Activated gamma-delta T cell treated with anti-CD3 and anti-CD28 coated beads, Interleukin-2, amount 50 U/mL, for 16 hours (primary cell): ENCODE results near the gene YIF1B.
"Not testable (repeated sequence)": the region's sequence is repeated elsewhere in the genome, so short reads cannot be mapped to it uniquely, and the experiment has no call there.

Experiments
- DNase-seq: peaks from one replicate; pipeline ENCODE4 v3.0.0-alpha.2; 2020; ENCODE audit warnings: low read depth

The YIF1B gene

GRCh38 chr19:38315657-38316476 lies at the start of gene YIF1B:
TSS of gene YIF1B (minus strand) at chr19:38315947. CDS start at chr19:38315917, 30 bp downstream.
- DNase-seq = peak; percentile 88

- DNase-seq = not testable (repeated sequence)
These were observed 47.4 kb upstream of the YIF1B start for GRCh38 chr19:38362946-38363688.

GRCh38 chr19:38362076-38362945 lies 46.6 kb upstream of the YIF1B start:
- DNase-seq = peak; percentile 41

GRCh38 chr19:38361633-38362075 lies 45.9 kb upstream of the YIF1B start:
- peak; percentile 37 for DNase-seq

- DNase-seq = no peak
These were observed 45.3 kb upstream of the YIF1B start for GRCh38 chr19:38360839-38361631.

- no peak for DNase-seq
These were observed 44.6 kb upstream of the YIF1B start for GRCh38 chr19:38360351-38360750.

GRCh38 chr19:38359242-38360021 lies 43.7 kb upstream of the YIF1B start:
- DNase-seq = no peak

- DNase-seq = no peak
These were observed 42.3 kb upstream of the YIF1B start for GRCh38 chr19:38358071-38358470.

- DNase-seq = no peak
These were observed 40.3 kb upstream of the YIF1B start for GRCh38 chr19:38355728-38356725.

GRCh38 chr19:38352611-38353010 lies 36.9 kb upstream of the YIF1B start:
- no peak for DNase-seq

- no peak for DNase-seq
These were observed 36.2 kb upstream of the YIF1B start for GRCh38 chr19:38351865-38352395.

GRCh38 chr19:38350883-38351282 lies 35.1 kb upstream of the YIF1B start:
- no peak for DNase-seq

- DNase-seq = no peak
These were observed 31.1 kb upstream of the YIF1B start for GRCh38 chr19:38346837-38347236.

GRCh38 chr19:38340927-38341326 lies 25.2 kb upstream of the YIF1B start:
- DNase-seq = no peak

- not testable (repeated sequence) for DNase-seq
These were observed 23.3 kb upstream of the YIF1B start for GRCh38 chr19:38339011-38339410.

- no peak for DNase-seq
These were observed 21.6 kb upstream of the YIF1B start for GRCh38 chr19:38337360-38337653.

- DNase-seq = peak; percentile 87
These were observed 21.1 kb upstream of the YIF1B start for GRCh38 chr19:38336638-38337359.

GRCh38 chr19:38335949-38336637 lies 20.3 kb upstream of the YIF1B start:
- peak; percentile 89 for DNase-seq
